ENCODE data around the gene MAPKAPK5.

GRCh38 chr12:111816065-111816615, 25.9 kb upstream of the MAPKAPK5 start:
- TF ChIP-seq, protein P1, sequence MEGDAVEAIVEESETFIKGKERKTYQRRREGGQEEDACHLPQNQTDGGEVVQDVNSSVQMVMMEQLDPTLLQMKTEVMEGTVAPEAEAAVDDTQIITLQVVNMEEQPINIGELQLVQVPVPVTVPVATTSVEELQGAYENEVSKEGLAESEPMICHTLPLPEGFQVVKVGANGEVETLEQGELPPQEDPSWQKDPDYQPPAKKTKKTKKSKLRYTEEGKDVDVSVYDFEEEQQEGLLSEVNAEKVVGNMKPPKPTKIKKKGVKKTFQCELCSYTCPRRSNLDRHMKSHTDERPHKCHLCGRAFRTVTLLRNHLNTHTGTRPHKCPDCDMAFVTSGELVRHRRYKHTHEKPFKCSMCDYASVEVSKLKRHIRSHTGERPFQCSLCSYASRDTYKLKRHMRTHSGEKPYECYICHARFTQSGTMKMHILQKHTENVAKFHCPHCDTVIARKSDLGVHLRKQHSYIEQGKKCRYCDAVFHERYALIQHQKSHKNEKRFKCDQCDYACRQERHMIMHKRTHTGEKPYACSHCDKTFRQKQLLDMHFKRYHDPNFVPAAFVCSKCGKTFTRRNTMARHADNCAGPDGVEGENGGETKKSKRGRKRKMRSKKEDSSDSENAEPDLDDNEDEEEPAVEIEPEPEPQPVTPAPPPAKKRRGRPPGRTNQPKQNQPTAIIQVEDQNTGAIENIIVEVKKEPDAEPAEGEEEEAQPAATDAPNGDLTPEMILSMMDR (IDR thresholded peaks at IDR 0.05): no peak
- no peak for TF ChIP-seq EZH2 (IDR thresholded peaks at IDR 0.05)
- TF ChIP-seq EZH2phosphoT487 (IDR thresholded peaks at IDR 0.05): no peak

Data from neural progenitor cell (in vitro differentiated cells).